ENCODE data around the gene FADS2.

Gene FADS2

DNA sequence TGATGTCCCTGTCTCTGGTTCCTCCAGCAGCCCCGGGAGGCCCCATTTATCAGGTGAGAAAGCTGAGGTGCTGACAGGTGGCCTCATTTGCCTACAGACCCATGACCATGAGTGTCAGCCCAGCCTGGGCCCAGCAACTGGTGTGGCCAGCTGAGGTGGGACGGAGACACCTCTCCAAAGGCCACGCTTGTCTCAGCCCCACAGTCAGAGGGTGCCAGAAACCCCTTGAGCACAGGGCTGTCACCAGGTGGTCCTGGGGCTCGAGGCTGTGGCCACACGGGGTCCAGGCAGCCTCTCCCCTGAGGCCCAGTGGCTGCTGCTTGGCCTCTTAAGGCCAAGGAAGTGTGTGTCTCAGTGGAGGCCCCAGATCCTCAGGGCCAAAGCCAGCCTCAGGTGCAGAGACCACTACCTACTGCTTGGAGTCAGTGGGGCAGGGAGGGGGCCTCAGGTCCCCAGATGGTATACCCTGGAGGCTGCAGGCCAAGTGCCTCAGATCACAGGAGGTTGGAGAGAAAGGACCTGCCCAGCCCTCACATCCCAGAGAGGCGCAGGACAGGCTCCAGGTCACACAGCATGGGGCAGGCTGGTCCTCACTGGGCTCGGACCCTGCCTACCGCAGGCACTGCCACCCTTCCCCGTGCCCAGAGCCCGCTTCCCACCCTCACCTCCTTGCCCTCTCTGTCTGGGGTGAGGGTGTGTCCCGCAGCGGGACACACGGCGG lies 77.9 kb downstream of the FADS2 start:
- H3K9me3 ChIP-seq: no peaks in the 10 kb centered on the region
- no peaks in the 10 kb centered on the region for H3K27me3 ChIP-seq
- no peaks in the 10 kb centered on the region for H3K4me1 ChIP-seq
- no peak overlapping the region for H3K4me3 ChIP-seq (ENCODE audit: low read depth, low read length)
- no peak for DNase-seq
- no peaks in the 10 kb centered on the region for H3K36me3 ChIP-seq
- TF ChIP-seq CTCF (IDR thresholded peaks at IDR 0.05; ENCODE audit: low read depth, low read length): no peak

DNA sequence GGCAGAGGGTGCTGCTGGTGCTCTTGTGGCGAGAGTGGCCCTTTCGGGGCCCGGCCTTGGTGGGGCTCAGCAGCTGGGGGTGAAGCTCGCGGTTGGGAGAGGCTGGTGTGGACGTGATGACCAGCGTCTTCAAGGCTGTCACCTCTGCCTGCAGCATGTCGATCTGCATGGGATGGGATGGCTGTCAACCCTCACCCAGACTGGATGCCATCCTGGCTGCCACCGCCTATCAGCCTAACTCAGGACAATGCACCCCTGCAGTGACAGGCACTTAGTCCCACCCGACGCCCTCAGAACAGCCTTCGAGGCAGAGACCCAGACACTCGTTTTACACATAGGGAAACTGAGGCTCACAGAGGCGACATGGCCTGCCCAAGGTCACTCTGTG lies 78.4 kb downstream of the FADS2 start:
- no peak for TF ChIP-seq CTCF (IDR thresholded peaks at IDR 0.05; ENCODE audit: low read depth, low read length)
- no peaks in the 10 kb centered on the region for H3K9me3 ChIP-seq
- H3K4me1 ChIP-seq: no peaks in the 10 kb centered on the region
- H3K36me3 ChIP-seq: no peaks in the 10 kb centered on the region
- no peak overlapping the region for H3K4me3 ChIP-seq (ENCODE audit: low read depth, low read length)
- DNase-seq: no peak
- no peaks in the 10 kb centered on the region for H3K27me3 ChIP-seq

- Histone ChIP-seq H3K36me3 (no peaks in the 10 kb centered on the region), H3K27me3 (no peaks in the 10 kb centered on the region), H3K4me3 (ENCODE audit: low read depth, low read length) (no peak overlapping the region), H3K4me1 (no peaks in the 10 kb centered on the region), H3K9me3 (no peaks in the 10 kb centered on the region)
- TF ChIP-seq CTCF (IDR thresholded peaks at IDR 0.05; ENCODE audit: low read depth, low read length): no peak
- no peak for DNase-seq
Measured at GRCh38 chr11:61907282-61907681, 79.2 kb downstream of the FADS2 start.

GRCh38 chr11:61907871-61908729 lies 80.0 kb downstream of the FADS2 start:
- no peak for TF ChIP-seq CTCF (IDR thresholded peaks at IDR 0.05; ENCODE audit: low read depth, low read length)
- no peaks in the 10 kb centered on the region for H3K4me1 ChIP-seq
- no peak for DNase-seq
- no peaks in the 10 kb centered on the region for H3K36me3 ChIP-seq
- no peaks in the 10 kb centered on the region for H3K27me3 ChIP-seq
- H3K4me3 ChIP-seq (ENCODE audit: low read depth, low read length): no peak overlapping the region
- H3K9me3 ChIP-seq: no peaks in the 10 kb centered on the region

DNA sequence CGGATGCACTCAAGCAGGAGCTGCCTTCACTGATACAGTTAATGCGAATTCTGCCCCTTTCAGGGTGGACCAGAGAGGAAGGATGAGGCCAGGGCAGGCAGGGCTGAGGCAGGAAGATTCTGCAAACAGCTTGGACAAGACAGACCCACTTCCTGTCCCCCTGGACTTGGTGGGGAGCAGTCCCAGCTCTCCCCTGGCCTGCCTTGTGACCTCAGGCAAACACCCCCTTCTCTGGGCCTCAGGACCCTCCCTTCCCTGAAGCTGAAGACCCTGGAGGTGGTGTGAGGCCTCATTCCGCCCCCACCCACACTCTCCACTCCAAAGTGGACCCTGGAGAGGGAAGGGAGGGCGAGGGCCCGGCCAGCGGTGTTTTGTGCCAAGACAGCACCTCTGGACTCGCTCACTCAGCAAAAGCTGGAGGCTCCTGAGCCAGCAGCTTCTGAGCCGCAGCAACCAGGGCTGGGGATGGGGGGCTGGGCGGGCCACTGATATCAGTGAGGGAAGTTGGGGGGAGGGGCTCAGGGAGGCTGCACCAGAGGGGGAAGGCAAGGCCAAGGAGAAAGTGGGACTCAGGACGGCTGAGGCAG lies 80.7 kb downstream of the FADS2 start:
- TF ChIP-seq CTCF (IDR thresholded peaks at IDR 0.05; ENCODE audit: low read depth, low read length): no peak
- H3K4me3 ChIP-seq (ENCODE audit: low read depth, low read length): no peak overlapping the region
- no peak for DNase-seq
- H3K27me3 ChIP-seq: no peaks in the 10 kb centered on the region
- no peaks in the 10 kb centered on the region for H3K9me3 ChIP-seq
- no peaks in the 10 kb centered on the region for H3K36me3 ChIP-seq
- no peaks in the 10 kb centered on the region for H3K4me1 ChIP-seq
